ENCODE measurements around the gene CEP83.
A peak's percentile ranks its signal among the peaks of the same experiment; 100 is the strongest.
"Not testable (repeated sequence)": the region's sequence is repeated elsewhere in the genome, so short reads cannot be mapped to it uniquely, and the experiment has no call there.

CEP83 gene

DNA sequence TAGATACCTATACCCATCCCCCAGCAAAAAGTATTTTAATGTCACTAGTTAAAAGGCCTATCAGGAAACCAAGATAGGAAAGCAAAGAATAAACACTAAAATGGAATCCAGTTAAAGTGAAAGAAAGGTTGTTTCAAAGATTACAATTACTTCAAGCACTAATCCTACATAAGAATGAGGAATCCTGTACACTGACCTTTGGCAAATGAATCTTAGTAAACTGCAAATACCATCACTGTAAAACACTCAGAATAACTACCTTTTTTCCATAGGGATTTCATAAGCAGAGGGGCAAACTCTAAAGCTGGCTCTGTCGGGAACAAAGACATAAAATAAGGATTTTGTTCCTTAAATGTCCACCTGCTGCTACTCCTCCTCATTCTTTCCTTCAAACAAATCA is 25.9 kb downstream of the CEP83 start:
- DNase-seq = no peak

DNA sequence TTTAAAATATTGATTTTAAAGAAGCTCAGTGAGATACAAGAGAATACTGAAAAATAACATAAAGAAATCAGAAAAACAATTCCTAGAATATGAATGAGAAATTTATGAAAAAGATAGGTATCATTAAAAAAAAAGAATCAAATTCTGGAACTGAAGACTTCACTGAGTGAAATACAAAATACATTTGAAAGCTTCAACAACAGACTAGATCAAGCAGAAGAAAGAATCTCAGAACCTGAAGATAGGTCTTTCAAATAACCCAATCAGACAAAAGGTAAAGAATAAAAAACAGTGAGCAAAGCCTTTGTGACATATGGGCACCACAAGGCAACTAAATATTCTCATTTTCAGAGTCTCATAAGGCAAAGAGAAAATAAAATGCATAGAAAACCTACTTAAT is 29.4 kb downstream of the CEP83 start:
- DNase-seq = no peak

DNA sequence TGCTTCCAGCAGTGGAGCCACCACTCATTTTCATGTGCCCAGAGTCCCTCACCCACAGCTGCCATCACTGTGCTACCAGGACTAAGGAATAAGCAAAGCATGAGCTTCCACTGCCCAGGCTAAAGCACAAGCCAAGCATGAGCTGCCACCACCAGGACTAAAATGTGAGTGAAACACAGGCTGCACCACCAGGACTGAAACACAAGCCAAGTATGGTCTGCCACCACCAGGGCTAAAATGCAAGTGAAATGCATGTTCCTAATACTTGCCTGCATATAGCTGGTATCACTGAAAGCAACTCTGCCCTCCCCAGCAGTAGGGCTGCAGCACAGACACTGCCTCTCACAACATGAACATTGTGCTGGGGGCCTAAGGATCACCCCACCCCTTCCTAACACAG is 30.0 kb downstream of the CEP83 start:
- DNase-seq = no peak

DNA sequence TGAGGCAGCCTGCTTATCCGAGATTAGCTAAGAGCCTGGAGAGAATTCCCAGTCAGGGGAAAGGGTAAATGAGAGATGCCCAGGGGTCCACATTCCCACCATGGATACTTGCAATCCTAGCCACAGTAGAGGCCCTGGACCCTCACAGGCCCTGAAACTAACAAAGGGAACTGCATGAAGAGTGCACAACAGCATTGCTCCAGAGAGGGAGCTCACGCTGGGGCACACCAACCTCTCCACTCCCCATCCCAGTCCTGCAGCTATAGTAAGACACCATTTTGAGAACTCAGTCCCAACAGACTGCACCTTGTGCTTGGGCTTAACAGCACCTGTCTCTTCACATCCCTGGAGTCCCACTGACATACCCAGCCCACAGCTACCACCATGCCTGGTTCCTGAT is 30.5 kb downstream of the CEP83 start:
- DNase-seq = no peak

DNA sequence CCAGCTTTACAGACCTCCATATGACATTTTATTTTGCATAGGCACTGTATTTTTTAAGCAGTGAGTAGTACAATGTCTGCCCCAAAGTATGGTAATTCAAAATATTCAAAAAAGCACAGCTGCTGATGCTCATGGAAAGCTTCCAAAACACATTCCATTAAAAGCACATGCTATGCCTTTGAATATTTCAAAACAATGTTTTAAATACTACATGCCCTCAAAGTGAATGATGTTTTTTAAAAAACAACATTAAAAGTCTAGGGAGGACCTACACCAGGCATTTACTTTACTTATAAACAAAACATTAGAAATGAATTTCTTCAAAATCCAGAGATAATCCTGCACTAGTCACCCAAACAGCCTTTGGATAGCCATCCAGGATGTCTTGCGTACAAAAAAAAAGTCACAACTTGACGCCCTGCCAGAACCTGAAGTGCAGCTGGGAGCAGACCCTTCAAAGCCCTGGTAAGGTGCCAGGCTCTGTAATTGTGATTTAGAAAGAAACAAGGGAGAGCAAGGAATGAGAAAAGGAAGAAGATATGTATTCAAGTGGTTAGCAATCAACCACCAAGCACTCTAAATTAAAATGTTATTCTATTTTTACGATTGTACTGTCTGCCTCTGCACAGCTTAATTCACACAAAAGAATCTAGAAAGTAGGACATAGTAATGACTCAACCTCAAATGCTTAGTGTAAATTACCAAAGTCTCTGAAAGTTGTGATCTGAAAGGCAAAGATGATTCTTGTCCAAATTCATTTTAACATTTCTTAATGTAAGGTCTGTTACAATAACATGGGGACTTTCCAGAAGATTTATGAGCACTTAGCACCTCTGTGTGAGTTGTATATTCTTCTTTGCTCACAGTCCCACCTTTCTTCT is 31.9 kb downstream of the CEP83 start:
- peak; percentile 76 for DNase-seq

DNA sequence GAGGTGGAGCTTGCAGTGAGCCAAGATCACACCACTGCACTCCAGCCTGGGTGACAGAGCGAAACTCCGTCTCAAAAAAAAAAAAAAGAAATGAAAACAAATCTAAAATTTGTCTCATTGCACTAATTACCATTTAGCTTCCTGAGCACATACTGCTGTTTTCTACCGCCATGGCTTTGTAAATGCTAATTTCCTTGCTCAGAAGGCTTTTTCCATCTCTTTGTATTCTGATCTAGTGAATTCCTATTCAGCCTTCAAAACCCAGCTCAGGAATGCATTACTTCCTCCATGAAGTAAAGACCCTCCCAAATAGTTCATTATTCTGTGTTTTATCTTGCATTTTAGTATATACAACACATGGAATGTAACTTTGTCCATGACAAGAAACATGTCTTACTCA is 33.6 kb downstream of the CEP83 start:
- no peak for DNase-seq

DNA sequence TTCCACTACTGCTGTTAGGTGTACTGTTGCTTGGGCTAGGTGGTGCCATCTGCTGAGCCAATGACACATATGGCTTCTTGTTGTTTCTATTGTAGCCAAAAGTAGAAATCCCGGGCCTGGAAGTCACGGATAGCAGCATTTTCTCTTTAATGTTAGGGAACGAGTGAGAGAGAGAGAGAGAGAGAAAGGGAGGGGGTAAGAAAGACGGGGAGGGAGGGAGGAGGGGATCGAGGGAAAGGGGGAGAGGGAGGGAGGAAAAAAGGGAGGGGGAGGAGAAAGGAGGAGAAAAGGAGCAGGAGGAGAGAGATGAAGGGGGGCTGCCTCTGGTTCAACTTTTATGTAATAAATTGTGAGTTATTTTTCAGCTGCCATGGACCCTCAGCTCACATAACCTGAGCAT is 34.8 kb downstream of the CEP83 start:
- not testable (repeated sequence) for DNase-seq

DNA sequence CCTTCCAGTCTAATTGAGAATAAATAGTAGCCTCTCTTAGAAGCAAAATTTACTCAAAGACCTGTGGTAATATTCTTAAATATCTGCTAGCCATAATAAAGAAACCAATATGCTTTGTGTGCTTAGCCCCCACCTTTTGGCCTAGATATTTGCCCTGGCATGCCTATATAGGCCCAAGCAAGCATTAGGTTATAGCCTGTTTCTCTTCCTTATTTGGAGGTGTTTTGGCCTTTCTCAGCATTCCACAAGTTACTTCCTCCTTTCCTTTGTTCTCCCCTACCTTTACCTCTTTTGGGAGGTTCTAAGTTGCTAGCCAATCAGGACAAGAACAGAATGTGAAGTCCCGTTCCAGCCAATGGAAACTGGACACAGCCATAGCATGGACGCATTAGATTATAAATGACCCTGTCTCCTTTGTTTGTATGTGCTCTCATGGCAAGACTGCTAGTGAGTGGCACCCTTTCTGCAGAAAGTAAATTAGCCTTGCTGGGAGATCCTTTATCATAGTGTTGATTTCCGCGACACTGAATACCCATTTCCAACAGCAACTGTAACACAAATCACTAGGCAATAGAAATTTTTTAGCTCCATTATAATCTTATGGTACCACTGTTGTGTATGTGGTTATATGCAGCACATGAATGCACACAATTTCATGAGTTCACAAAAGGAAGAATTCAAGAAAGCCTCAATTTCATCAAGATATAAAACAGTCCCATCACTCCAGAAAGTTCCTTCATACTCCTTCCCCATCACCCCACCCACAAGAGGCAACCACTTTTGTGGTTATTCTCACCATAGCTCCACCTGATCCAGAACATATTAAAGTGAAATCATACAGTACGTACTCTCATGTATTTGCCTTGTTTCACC is 37.6 kb downstream of the CEP83 start:
- DNase-seq = no peak

DNA sequence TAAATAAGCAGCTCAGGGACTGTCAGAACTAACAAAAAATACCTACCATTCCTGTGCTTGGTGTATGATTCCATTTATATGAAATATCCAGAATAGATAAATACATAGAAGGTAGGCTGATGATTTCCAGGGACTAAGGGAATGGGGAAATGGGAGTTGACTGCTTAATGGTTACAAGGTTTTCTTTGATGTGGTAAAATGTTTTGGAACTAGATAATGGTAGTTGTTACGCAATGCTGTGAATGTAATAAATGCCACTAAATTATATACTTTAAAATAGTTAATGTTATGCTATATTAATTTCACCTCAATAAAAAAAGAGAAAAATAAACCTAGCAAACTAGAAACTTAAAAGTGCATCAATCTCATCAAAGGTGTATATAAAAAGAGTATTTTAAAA is 41.1 kb downstream of the CEP83 start:
- DNase-seq = no peak

DNA sequence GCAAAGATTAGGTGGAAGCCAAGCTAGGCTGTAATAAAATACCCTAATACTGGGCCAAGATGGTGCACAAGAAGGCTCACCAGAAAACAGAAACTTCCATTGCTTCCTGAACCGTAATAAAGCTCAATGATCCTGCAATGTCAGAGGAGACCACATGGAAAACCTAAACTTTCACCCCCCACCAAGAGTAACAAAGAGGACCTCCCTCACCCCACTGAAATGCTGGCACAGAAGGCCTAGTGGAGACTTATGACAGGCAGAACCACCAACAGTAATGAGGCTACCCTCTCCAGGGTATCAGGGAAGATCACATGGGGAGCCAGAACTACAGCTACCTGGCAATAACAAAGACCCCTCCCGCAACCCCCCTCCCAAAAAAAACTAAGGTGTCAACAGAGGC is 43.1 kb downstream of the CEP83 start:
- DNase-seq = no peak

DNA sequence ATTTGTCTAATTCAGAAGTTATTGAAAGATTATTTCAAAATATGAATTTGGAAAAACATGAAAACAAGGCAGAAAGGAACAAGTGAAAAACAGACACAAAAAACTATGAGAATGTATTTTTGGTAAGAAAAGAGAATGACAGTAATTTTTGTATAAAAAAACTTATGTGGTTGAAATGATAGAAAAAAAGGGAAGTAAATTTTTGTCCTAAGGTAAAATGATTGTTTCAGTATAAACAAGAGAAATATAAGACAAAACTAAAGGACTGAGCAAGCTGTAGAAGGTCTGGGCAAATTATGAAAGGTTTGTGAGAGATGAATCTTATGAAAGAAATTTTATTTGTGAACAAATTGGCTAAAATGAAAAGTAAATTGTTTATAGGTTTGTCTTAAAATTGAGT is 44.6 kb downstream of the CEP83 start:
- DNase-seq = no peak

DNA sequence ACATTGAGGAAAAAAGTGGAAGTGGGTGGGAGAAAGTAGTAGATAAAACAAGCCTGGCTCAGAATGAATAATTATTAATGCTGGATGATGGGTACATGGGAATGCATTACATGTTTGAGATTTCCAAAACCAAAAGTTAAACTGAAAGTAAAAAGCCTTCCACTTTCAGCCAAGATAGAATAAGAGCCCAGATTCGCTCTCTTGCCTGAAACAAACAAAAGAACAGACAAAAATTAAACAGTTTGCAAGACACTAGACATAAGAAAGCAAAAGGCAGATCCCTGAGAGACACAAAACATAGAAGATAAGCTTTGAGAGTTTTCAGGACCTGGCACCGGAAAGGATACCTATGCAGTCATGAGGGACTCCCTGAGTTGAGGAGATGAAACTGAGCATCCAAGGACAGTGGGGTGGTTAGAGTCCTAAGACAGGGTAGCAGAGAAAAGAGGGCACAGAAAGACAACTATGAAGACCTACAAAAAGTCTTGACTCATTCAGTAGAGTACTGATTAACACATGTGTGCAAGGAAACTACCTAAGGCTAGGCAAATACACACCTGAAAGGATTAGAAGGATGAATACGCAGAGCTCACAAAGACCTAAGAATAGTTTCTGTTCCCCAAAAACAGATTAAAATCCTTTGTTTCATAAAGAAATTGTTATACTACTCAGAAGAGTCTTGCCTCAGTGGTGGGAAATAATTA is 54.1 kb downstream of the CEP83 start:
- DNase-seq = no peak

DNA sequence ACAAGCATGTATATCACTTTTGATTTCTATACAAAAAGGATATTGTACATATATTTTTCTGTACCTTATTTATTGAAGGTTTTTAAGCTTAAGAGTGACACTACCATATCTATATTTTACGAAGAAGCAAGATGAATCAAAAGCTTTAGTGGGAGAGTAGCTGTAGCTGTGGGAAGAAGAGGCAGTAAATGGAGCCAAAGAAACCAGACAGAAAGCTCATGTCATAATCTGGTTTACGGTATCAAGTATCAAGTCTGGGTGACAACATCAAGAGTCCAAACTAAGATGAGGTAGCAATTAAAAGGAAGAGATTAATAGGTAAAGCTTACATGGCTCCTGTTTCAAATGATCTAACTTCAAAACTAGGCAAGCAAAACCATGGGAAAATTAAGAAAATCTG is 54.8 kb downstream of the CEP83 start:
- DNase-seq = no peak

DNA sequence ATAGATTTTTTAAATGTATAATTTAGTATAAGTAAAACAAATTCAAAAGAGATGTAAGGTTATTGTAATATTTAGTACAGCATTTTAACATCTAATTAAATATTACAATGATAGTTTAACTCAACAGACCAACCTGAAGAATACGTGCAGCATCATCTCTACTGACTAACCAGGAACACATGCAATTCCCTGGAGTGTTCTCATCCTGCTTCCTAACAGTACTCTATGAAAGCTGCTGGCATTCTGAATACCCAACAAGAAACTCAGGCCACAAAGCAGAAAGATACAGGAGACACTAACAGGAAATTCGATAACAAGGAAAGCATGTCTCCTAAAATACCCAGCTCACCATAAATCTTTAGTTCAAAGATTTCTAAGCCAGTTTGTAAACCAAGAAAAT is 58.3 kb downstream of the CEP83 start:
- DNase-seq = no peak

DNA sequence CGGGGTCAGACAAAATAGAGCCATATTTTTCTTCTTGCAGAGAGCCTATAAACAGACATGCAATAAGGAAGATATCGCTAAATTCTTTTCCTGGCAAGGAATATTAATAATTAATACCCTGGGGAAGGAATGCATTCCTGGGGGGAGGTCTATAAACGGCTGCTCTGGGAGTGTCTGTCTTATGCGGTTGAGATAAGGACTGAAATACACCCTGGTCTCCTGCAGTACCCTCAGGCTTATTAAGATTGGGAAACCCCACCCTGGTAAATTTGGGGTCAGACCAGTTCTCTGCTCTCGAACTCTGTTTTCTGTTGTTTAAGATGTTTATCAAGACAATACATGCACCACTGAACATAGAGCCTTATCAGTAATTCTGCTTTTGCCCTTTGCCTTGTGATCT is 61.0 kb downstream of the CEP83 start:
- DNase-seq = not testable (repeated sequence)

DNA sequence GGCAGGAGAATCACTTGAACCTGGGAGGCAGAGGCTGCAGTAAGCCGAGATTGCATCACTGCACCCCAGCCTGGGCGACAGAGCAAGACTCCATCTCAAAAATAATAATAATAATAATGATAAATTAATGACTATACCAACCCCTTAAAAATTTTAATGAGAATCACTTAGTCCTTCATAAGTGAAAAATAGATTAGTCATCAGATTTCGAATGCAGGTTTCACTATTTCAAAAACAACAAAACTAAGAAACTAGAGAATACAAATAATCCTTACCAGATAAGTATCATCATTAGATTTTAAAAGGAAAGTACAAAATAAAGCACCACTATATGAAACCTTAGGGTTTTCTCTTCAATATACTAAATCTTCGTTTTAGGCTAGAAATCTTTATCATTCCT is 62.3 kb downstream of the CEP83 start:
- no peak for DNase-seq

DNA sequence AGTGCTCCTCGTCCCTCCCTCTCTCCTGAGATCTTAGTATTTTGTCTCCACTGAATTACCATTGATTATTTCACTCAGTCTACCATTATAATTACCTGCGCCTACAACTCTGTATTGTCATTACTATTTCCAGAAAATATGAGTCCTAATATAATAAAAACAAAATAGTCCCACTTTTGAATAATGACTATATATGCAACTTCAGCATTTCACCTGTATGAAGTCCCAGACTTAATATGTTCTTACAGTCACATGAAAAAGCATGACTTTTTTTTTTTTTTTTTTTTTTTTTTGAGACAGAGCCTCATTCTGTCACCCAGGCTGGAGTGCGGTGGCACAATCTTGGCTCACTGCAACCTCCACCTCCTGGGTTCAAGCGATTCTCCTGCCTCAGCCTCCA is 63.7 kb downstream of the CEP83 start:
- DNase-seq = not testable (repeated sequence)

DNA sequence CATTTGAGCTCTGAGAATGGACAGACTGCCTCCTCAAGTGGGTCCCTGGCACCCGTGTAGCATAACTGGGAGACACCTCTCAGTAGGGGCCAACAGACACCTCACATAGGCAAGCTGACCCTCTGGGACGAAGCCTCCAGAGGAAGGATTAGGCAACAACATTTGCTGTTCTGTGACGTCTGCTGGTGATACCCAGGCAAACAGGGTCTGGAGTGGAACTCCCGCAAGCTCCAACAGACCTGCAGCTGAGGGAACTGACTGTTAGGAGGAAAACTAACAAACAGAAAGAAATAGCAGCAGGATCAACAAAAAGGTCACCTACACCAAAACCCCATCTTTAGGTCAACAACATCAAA is 69.6 kb downstream of the CEP83 start:
- no peak for DNase-seq

DNA sequence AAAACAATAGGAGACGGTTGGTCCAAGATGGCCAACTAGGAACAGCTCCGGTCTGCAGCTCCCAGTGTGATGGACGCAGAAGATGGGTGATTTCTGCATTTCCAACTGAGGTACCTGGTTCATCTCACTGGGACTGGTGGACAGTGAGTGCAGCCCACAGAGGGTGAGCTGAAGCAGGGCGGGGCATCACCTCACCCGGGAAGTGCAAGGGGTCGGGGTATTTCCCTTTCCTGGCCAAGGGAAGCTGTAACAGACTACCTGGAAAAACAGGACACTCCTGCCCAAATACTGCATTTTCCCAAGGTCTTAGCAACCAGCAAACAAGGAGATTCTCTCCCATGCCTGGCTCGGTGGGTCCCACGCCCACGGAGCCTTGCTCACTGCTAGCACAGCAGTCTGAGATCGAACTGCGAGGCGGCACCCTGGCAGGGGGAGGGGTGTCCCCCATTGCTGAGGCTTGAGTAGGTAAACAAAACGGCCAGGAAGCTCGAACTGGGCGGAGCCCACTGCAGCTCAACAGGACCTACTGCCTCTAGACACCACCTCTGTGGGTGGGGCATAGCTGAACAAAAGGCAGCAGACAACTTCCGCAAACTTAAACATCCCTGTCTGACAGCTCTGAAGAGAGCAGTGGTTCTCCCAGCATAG is 70.1 kb downstream of the CEP83 start:
- not testable (repeated sequence) for DNase-seq

DNA sequence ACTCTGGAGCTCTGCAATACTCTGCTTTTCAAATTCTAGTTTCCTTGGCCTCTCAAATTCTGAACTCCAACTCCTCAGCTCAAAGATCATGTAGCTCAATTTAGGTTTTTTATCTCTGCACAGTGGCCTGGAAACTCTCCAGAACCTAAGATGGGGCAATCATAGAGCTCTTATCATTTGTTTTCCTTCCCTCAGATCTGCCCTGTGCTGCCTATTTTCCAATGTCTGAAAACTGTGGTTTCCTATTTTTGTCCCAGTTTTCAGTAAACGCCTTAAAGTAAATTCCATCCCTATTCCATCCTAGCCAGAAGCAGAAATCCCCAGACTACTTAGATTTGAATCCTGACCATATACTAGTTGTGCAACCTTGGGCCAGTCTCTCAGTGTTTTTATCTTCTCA is 73.2 kb downstream of the CEP83 start:
- DNase-seq = no peak

DNA sequence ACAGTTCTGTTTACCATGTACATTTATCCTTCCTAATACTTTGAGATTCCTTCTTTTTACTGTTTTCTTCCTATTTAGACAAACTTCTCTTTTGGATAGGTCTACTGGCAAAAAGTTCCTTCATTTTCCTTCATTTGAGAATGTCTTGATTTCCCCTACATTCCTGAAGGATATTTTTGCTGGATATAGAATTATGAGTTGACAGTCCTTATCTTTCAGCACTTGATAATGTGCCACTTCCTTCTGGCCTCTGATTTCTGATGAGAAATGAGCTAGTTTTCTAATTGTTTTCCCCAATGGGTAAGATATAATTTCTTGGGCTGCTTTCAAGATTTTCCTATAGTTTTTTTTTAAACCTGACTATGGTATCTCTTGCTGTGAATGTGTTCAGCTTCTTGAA is 75.6 kb downstream of the CEP83 start:
- no peak for DNase-seq

DNA sequence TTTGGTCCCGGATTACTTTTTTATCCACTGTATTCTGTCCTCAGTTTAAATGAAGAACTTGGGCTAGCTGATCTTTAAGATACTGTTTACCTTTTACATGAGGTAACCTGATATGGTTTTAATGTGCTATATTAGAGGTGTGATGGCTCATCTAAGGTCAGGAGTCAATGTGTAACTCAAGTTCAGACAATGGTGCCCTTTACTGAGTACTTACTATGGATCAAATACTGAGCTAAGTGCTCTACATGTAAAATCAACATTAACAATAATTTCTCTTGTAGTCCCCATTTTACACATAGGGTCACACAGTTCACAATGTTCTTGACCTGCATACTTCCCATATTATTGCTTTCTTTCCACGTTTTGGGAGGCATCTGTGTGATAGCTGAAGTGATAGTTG is 79.2 kb downstream of the CEP83 start:
- DNase-seq = no peak

DNA sequence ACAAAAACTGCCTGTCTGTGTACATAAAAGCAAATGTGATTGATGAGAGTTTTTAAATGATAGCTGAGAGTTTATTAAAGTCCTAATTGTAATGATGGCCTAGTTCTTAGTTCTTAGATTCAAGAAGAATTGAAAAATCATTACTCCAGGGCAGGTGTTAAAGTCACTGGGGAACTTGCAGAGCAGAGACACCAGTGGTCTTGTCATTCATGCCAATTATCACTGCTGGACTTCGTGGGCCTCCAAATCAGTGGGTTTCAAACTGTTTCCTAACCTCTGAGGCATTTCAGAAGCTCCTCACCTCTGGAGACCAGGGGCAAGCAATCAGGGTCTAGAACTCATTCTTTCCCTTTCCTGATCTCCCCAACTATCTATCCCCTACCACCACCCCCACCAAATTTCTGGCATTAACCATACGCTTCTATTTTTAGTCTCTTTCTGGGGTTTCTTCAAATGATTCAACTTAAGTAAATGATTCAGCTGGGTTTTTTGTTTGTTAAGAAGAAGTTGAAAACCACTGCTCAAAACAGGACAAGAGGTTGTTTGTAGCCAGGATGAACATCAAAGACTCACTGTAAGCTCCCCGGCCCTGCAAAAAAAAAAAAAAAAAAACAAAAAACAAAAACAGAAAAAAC is 80.1 kb downstream of the CEP83 start:
- no peak for DNase-seq

Measured in NCI-H1092 (cell line).